Osteoblast (primary cell): ENCODE results near the gene LIG3. TPM values are rescaled to one million over a fixed set of nuclear protein-coding genes. Genes with fewer than 3 reads are reported as not detected.

Experiments
- DNase-seq: peaks from one replicate; pipeline ENCODE4 v3.0.0; 2011; ENCODE audit warnings: low spot score, mixed read lengths; ENCODE audit not compliant: insufficient read length; ENCODE audit errors: missing footprints
- H2AFZ ChIP-seq: 2 replicates; pipeline ENCODE4 v1.6.0; 2011; ENCODE audit warnings: mild to moderate bottlenecking, low read length
- H3K27ac ChIP-seq: 2 replicates; pipeline ENCODE4 v1.5.1; 2011; ENCODE audit warnings: mild to moderate bottlenecking, low read depth, low read length, moderate library complexity
- H3K27me3 ChIP-seq: 2 replicates; pipeline ENCODE4 v1.6.0; 2012; ENCODE audit warnings: mild to moderate bottlenecking, control low read depth, inconsistent platforms, low read length, moderate library complexity; ENCODE audit not compliant: insufficient read depth
- H3K36me3 ChIP-seq: 2 replicates; pipeline ENCODE4 v1.5.1; 2011; ENCODE audit warnings: mild to moderate bottlenecking, low read length, control low read depth, moderate library complexity; ENCODE audit not compliant: insufficient read depth
- H3K4me1 ChIP-seq: 2 replicates; pipeline ENCODE4 v1.5.1; 2011; ENCODE audit warnings: mild to moderate bottlenecking, low read length, control low read depth, moderate library complexity; ENCODE audit not compliant: insufficient read depth
- H3K4me2 ChIP-seq: 2 replicates; pipeline ENCODE4 v1.6.0; 2011; ENCODE audit warnings: mild to moderate bottlenecking, low read length; ENCODE audit not compliant: insufficient read depth
- H3K4me3 ChIP-seq: fragments of 200-600 bp; sonication (generic); 3 replicates; pipeline ENCODE4 v1.5.1; 2012; ENCODE audit warnings: mild to moderate bottlenecking, low read length, inconsistent platforms; ENCODE audit not compliant: insufficient read depth
- H3K79me2 ChIP-seq: 2 replicates; pipeline ENCODE4 v1.6.0; 2012; ENCODE audit warnings: mild to moderate bottlenecking, low read length, control low read depth, inconsistent platforms; ENCODE audit not compliant: insufficient read depth
- H3K9me3 ChIP-seq: 2 replicates; pipeline ENCODE4 v1.5.1; 2011; ENCODE audit warnings: low read depth, low read length, control low read depth
- H4K20me1 ChIP-seq: 2 replicates; pipeline ENCODE4 v1.6.0; 2012; ENCODE audit warnings: mild to moderate bottlenecking, low read length, control low read depth; ENCODE audit not compliant: insufficient read depth
- CTCF ChIP-seq: IDR thresholded peaks from 2 replicates; pipeline ENCODE4 v1.5.1; 2011; ENCODE audit warnings: mild to moderate bottlenecking, low read depth, low read length, moderate library complexity; ENCODE audit errors: extremely low read depth
- total RNA-seq: library from RNA; depleted of rRNA; stranded (reverse); fragments of >200 nt; gene quantifications from 2 replicates; pipeline ENCODE4 v1.2.3, GENCODE V29; 2012

LIG3 gene
- total RNA-seq, 1 donor, result 26.1 TPM

GRCh38 chr17:34980681-34981537, 597 bp downstream of the LIG3 start:
- no peaks in the 10 kb centered on the region for H3K27me3 ChIP-seq
- peak overlapping the region; percentile 93 for H3K4me2 ChIP-seq
- H3K27ac ChIP-seq, result peak overlapping the region; percentile 94
- H3K36me3 ChIP-seq, result peaks cover 2% of the 10 kb centered on the region
- H4K20me1 ChIP-seq, result no peaks in the 10 kb centered on the region
- DNase-seq, result peak; percentile 98
- H2AFZ ChIP-seq, result peak overlapping the region; percentile 85
- peaks cover 16% of the 10 kb centered on the region for H3K4me1 ChIP-seq
- H3K9me3 ChIP-seq, result no peaks in the 10 kb centered on the region
- TF ChIP-seq CTCF, result peak; percentile 42
- H3K4me3 ChIP-seq, result peak overlapping the region; percentile 83
- peaks cover 27% of the 10 kb centered on the region for H3K79me2 ChIP-seq

- H3K36me3 ChIP-seq, result peaks cover 2% of the 10 kb centered on the region
- H2AFZ ChIP-seq, result peak overlapping the region; percentile 85
- no peaks in the 10 kb centered on the region for H4K20me1 ChIP-seq
- H3K27ac ChIP-seq, result peak overlapping the region; percentile 94
- peaks cover 16% of the 10 kb centered on the region for H3K4me1 ChIP-seq
- no peaks in the 10 kb centered on the region for H3K9me3 ChIP-seq
- DNase-seq, result peak; percentile 64
- peak overlapping the region; percentile 83 for H3K4me3 ChIP-seq
- H3K79me2 ChIP-seq, result peaks cover 27% of the 10 kb centered on the region
- H3K4me2 ChIP-seq, result peak overlapping the region; percentile 93
- no peak for TF ChIP-seq CTCF
- no peaks in the 10 kb centered on the region for H3K27me3 ChIP-seq
Measured at GRCh38 chr17:34981538-34982241, 1.4 kb downstream of the LIG3 start.

- Histone ChIP-seq H3K4me3 (no peak overlapping the region), H3K4me2 (no peak overlapping the region), H3K9me3 (no peaks in the 10 kb centered on the region), H3K27ac (no peak overlapping the region), H2AFZ (no peak overlapping the region), H3K27me3 (no peaks in the 10 kb centered on the region), H4K20me1 (no peaks in the 10 kb centered on the region), H3K79me2 (peaks cover 16% of the 10 kb centered on the region), H3K4me1 (no peaks in the 10 kb centered on the region), H3K36me3 (peaks cover 30% of the 10 kb centered on the region)
- no peak for DNase-seq
- no peak for TF ChIP-seq CTCF
Measured at GRCh38 chr17:34987232-34987631, 6.9 kb downstream of the LIG3 start.

- H4K20me1 ChIP-seq, result no peaks in the 10 kb centered on the region
- H3K4me2 ChIP-seq, result no peak overlapping the region
- H3K79me2 ChIP-seq, result peaks cover 4% of the 10 kb centered on the region
- no peak for DNase-seq
- no peak overlapping the region for H3K27ac ChIP-seq
- no peak for TF ChIP-seq CTCF
- H3K9me3 ChIP-seq, result no peaks in the 10 kb centered on the region
- no peak overlapping the region for H3K4me3 ChIP-seq
- H2AFZ ChIP-seq, result no peak overlapping the region
- no peaks in the 10 kb centered on the region for H3K27me3 ChIP-seq
- peaks cover 43% of the 10 kb centered on the region for H3K36me3 ChIP-seq
- no peaks in the 10 kb centered on the region for H3K4me1 ChIP-seq
Measured at GRCh38 chr17:34988644-34989043, 8.3 kb downstream of the LIG3 start.
